Activated CD4-positive, alpha-beta T cell treated with anti-CD3 and anti-CD28 coated beads, Interleukin-2, Interleukin-6, amounts not matched to agents 100 ng/mL and 50 ng/mL, durations not matched to agents 16 hours and 8 hours (primary cell): ENCODE measurements around the gene RPTOR.

Source experiments
- DNase-seq: peaks from one replicate; pipeline ENCODE4 v3.0.0-alpha.2; 2020

Gene RPTOR

GRCh38 chr17:80645706-80646325 is 101.2 kb downstream of the RPTOR start:
- DNase-seq = no peak

GRCh38 chr17:80646328-80646727 is 101.7 kb downstream of the RPTOR start:
- DNase-seq = no peak

GRCh38 chr17:80647746-80648145 is 103.1 kb downstream of the RPTOR start:
- DNase-seq = peak; percentile 17

- no peak for DNase-seq
Observed at GRCh38 chr17:80649200-80649644, 104.6 kb downstream of the RPTOR start.

GRCh38 chr17:80649672-80650330 is 105.2 kb downstream of the RPTOR start:
- peak; percentile 80 for DNase-seq

GRCh38 chr17:80650331-80650672 is 105.7 kb downstream of the RPTOR start:
- DNase-seq = no peak

GRCh38 chr17:80650751-80651518 is 106.3 kb downstream of the RPTOR start:
- no peak for DNase-seq

GRCh38 chr17:80652756-80653330 is 108.2 kb downstream of the RPTOR start:
- no peak for DNase-seq

- DNase-seq = no peak
Observed at GRCh38 chr17:80653856-80654255, 109.2 kb downstream of the RPTOR start.

GRCh38 chr17:80655608-80656007 is 111.0 kb downstream of the RPTOR start:
- no peak for DNase-seq

- no peak for DNase-seq
Observed at GRCh38 chr17:80656590-80656989, 112.0 kb downstream of the RPTOR start.

- no peak for DNase-seq
Observed at GRCh38 chr17:80657561-80657960, 112.9 kb downstream of the RPTOR start.

GRCh38 chr17:80658821-80659220 is 114.2 kb downstream of the RPTOR start:
- no peak for DNase-seq

GRCh38 chr17:80659651-80660050 is 115.0 kb downstream of the RPTOR start:
- DNase-seq = no peak

GRCh38 chr17:80660527-80661198 is 116.0 kb downstream of the RPTOR start:
- DNase-seq = no peak

GRCh38 chr17:80662557-80662956 is 117.9 kb downstream of the RPTOR start:
- DNase-seq = no peak

GRCh38 chr17:80663781-80664206 is 119.2 kb downstream of the RPTOR start:
- peak; percentile 52 for DNase-seq

GRCh38 chr17:80664217-80664790 is 119.7 kb downstream of the RPTOR start:
- DNase-seq = no peak

- no peak for DNase-seq
Observed at GRCh38 chr17:80665792-80666191, 121.2 kb downstream of the RPTOR start.

- DNase-seq = no peak
Observed at GRCh38 chr17:80666867-80667266, 122.2 kb downstream of the RPTOR start.

GRCh38 chr17:80667462-80668277 is 123.0 kb downstream of the RPTOR start:
- peak; percentile 28 for DNase-seq
